NOMO-1 (cell line): ENCODE results near the gene ACCS.

Experiments used
- DNase-seq, 2 experiments: peaks; one replicate each; lab custom pipeline; 2025; ENCODE audit not compliant: unreplicated experiment in 2 of 2; lab: John Stamatoyannopoulos, UW

The ACCS gene

GRCh38 chr11:44083906-44084305 is 17.8 kb downstream of the ACCS start:
- no peak for DNase-seq

DNA sequence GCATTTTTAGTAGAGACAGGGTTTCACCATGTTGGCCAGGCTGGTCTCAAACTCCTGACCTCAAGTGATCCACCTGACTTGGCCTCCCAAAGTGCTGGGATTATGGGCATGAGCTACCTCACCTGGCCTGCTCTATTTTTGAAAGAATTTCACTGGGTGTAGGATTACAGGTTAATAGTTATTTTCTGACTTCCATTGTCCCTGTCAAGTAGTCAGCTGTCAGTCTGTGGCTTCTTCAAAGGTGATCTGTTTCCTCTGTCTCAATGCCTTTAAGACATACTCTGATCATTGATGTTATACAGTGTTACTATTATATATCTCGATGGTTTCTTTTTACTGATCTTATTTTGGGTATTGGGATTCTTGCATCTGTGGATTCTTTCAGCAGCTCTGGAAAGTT is 19.3 kb downstream of the ACCS start:
- no peak for DNase-seq

DNA sequence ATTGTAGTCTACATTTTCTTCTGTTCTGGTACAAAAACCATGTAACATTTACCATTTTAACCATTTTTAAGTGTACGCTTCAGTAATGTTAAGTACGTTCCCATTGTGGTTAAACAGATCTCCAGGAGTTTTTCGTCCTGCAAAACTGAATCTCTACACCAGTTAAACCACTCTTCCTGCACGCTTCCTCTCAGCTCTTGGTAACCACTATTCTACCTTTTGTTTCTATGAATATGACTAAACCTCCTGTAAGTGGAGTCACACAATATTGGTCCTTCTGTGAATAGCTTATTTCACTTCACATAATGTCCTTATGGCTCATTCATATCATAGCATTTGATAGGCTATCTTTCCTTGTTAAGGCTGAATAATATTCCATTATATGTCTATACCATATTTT is 22.3 kb downstream of the ACCS start:
- DNase-seq = no peak

DNA sequence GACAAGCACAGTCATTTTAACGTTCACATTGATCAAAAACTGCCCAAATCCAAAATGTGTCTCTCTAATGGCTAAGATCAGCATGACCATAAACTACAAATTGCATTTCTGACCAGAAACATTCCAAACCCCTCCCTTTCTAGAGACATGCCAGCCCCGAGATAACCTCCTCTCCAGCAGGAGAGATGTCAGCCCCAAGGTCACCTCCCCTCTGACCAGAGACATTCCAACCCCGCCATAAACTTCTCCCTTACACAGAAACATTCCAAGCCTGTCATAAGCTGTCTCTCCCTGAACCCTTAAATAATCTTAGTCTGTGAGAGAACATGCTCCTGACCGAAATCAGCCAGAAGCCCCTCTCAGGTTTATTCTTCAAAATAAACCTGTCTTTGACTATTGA is 22.8 kb downstream of the ACCS start:
- no peak for DNase-seq

DNA sequence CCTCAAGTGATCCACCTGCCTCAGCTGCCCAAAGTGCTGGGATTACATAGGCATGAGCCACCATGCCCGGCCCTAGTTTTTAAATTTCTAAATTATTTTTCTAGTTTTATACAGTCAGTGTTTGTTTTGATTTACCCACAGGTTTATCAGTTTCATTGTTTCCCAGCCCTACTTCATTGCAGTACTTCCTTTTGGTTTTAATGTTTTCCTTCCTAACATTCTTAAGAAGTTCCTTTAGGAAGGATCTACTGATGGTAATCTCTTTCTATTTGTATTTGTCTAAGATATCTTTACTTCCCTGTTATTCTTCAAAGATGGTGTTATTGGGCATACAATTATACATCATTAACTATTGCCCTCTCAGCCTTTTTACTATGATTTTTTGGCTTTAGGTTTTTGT is 24.5 kb downstream of the ACCS start:
- DNase-seq = no peak

- DNase-seq = peak in 1 of 2 experiments; percentile 67
Measured at GRCh38 chr11:44094260-44094868, 28.3 kb downstream of the ACCS start.

DNA sequence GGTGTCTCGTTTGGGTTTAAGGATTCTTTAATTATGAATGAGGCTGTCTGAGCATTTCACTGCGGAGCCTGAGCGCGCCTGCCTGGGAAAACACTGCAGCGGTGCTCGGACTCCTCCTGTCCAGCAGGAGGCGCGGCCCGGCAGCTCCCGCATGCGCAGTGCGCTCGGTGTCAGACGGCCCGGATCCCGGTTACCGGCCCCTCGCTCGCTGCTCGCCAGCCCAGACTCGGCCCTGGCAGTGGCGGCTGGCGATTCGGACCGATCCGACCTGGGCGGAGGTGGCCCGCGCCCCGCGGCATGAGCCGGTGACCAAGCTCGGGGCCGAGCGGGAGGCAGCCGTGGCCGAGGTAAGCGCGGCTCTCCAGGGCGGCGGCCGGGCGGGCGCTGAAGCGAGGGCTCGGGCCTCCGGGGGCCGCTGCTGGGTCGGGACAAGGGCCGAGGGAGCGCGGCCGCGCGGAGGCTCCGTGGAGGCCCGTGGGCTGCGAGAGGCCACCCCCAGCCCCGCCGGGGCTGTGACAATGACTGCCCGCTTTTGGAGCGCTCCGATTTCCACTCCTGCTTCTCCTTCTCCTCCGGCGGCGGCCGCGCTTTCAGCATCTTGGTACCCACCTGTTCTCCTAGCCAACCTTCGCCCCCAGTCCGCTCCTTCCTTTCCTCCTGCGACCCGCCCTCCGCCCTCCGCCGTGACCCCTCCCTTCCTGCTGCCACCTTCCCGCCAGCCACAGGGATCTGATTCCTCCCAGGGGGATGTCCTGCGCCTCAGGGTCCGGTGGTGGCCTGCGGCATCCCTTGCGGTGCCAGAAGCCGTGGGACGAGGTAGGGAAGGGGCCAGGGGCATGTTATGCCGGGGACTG is 29.7 kb downstream of the ACCS start, which contains the start of gene EXT2:
TSS of gene EXT2 (plus strand) at position 173 of the 854 bp plus-strand sequence. CDS start 12,035 bp downstream, outside the sequence.
- peak; percentile 65 to 69 for DNase-seq

GRCh38 chr11:44096360-44097185 is 30.5 kb downstream of the ACCS start:
- no peak for DNase-seq

- no peak for DNase-seq
Measured at GRCh38 chr11:44097821-44098220, 31.8 kb downstream of the ACCS start.

DNA sequence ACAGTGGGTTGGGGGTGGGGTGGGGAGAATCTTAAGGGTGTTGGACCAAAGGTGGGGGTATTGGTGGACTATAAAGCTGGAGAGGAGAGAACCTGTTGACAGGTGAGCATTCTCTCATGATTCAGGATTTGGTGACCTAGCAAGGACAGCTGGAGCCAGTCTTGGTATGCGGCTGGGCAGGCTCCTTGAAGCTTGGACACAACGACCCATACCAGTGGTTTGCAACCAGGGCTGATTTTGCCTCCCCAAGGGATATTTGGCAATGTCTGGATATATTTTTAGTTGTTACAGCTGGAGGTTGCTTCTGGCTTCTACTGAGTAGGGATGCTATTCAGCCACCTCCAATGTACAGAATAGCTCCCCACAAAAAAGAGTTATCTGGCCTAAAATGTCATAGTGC is 35.0 kb downstream of the ACCS start:
- DNase-seq = no peak

GRCh38 chr11:44104481-44105294 is 38.6 kb downstream of the ACCS start:
- DNase-seq = peak; percentile 42 to 62

GRCh38 chr11:44108260-44108659 is 42.2 kb downstream of the ACCS start:
- no peak for DNase-seq

DNA sequence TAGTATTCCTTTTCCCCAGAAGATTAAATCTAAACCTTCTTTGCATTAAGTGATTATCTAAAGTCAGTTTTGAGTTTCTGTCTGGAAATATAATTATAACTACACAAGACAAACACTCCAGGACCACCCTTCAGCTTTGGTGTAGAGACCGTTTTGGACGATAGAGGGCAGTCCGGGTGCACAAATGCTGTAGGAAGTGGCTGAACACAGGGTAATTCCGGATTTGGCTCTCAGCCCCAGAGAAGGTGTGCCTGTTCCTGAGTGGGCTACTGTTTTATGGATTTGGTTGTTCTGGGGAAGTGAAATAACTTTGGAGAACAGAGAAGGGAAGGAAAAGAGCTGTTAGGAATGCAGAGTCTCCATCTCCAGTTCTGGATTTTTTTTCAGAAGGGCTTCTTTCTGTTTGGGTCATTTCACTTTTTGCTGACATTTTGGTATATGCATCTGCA is 44.2 kb downstream of the ACCS start:
- DNase-seq = peak; percentile 18 to 29

- no peak for DNase-seq
Measured at GRCh38 chr11:44112091-44112821, 46.2 kb downstream of the ACCS start.

DNA sequence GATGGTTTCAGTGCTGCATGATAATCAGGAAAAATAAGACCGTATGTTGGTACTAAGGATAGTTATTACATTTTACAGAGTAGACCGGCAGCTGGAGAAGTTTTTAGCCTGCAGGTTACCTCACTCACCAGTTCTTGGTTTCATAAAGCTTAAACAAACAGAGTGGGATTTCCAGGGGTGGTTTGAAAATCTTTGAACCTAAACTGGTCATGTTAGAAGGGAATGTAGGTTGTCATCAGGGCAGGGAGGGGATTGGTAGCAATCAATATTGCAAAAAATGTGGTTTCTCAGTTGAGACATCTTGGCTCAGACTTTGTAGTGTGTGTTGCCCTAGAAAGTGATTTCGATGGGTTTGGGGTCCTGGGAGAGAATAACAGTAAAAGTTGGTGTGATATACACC is 46.9 kb downstream of the ACCS start:
- DNase-seq = no peak

- DNase-seq = no peak
Measured at GRCh38 chr11:44113572-44113971, 47.5 kb downstream of the ACCS start.

DNA sequence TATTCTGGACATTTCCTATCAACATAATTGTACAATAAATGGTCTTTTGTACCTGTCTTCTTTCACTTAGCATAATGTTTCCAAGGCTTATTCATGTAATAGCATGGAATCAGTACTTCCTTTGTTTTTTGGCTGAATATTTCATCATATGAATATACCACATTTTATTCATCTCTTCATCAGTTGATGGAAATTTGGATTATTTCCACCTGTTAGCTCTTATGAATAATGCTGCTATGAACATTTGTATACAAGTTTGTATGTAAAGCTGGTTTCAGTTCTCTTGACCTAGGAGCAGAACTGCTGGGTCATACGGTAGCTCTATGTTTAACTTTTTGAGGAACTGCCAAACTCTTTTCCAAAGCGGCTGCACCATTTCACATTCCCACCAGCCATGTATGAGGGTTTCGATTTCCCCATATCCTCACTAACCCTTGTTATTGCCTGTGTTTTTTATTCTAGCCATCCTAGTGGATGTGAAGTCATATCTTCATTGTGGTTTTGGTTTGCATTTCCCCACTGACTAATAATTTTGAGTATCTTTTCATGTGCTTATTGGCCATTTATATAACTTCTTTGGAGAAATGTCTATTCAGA is 50.3 kb downstream of the ACCS start:
- peak; percentile 17 to 52 for DNase-seq

DNA sequence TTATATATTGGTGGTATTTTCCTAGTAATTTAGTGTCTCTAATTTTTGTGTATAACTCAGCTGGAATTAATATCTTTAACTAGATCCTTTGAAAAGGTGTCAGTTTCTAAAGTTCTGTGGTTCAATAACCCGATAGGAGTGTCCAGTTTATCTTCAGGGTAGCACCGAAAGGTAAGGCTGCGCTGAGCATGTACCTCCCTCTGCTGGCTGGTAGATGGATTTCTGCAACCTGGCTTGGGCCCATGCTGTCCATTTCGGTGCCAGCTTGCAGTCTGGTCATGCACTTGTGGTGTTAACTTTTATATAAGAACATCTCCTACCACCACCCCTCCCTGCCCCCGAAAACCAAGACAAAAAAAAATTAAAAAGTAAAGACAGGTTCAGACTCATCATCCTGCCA is 54.1 kb downstream of the ACCS start:
- no peak for DNase-seq

DNA sequence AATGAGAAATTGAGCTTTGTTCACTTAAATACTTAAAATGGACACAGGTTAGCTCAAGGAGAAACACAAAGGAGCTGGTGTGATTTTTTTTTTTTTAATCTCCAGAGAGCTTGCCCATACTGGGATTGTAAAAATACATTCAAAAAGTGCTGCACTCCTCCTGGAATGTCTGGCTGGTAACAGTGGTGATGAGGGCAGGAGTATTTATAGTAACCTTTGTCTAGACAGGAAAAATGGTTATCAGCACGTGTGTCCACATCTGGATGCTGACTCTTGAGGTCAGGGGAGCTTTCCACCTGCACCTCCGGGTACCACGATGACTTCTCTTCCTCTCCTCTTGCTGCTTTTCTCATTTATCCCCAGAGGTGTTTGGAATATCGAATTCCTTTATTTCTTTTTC is 59.5 kb downstream of the ACCS start:
- no peak for DNase-seq
